Thoracic aorta (tissue), 2 donors: ENCODE results near the gene SLC36A1. TPM values are rescaled to one million over a fixed set of nuclear protein-coding genes. Genes with fewer than 3 reads are reported as not detected.

Experiments used
- ATAC-seq: fragments of 150-250 bp; one replicate; pipeline ENCODE4 v1.8.0; 2017; ENCODE audit warnings: low read depth; ENCODE audit not compliant: insufficient number of reproducible peaks, low FRiP score
- DNase-seq: peaks from one replicate; pipeline ENCODE4 v3.0.0-alpha.2; 2020; ENCODE audit warnings: low spot score
- H3K27ac ChIP-seq, 2 donors: fragments of 200-600 bp; sonication (generic); 1 replicate in 1 of 2; 2 replicates in 1 of 2; pipeline ENCODE4 v1.5.1; 2016; ENCODE audit warnings: mild to moderate bottlenecking in 2 of 2, moderate library complexity in 2 of 2
- H3K27me3 ChIP-seq: fragments of 200-600 bp; sonication (generic); replicated peaks from 2 replicates; pipeline ENCODE4 v1.6.0; 2016; ENCODE audit warnings: mild to moderate bottlenecking; ENCODE audit not compliant: insufficient read depth
- H3K36me3 ChIP-seq: fragments of 200-600 bp; sonication (generic); one replicate; pipeline ENCODE4 v1.5.1; 2016
- H3K4me1 ChIP-seq, 2 donors: fragments of 200-600 bp; sonication (generic); 1 replicate in 1 of 2; 2 replicates in 1 of 2; pipeline versions ENCODE4 v1.5.1 to v1.6.0; 2016; ENCODE audit warnings: low read depth in 2 of 2, mild to moderate bottlenecking in 1 of 2; ENCODE audit not compliant: control insufficient read depth in 1 of 2
- H3K4me3 ChIP-seq: fragments of 200-600 bp; sonication (generic); 2 replicates; pipeline ENCODE4 v1.5.1; 2016; ENCODE audit warnings: mild to moderate bottlenecking
- H3K9me3 ChIP-seq: fragments of 200-600 bp; sonication (generic); 2 replicates; pipeline ENCODE4 v1.5.1; 2016
- total RNA-seq, 2 donors: library from RNA; depleted of rRNA; stranded (reverse); fragments of >200 nt; gene quantifications; one replicate each; pipeline versions ENCODE4 v1.1.0 to v1.2.3, GENCODE V29; 2016
- TF ChIP-seq, protein P1 (sequence below): fragments of 200-600 bp; sonication (generic); IDR thresholded peaks from one replicate; pipeline ENCODE4 v1.5.1; 2019; ENCODE audit warnings: antibody characterized with exemption

Gene SLC36A1
- total RNA-seq, 2 donors from 2014 or later = 16.0 to 26.5 TPM

DNA sequence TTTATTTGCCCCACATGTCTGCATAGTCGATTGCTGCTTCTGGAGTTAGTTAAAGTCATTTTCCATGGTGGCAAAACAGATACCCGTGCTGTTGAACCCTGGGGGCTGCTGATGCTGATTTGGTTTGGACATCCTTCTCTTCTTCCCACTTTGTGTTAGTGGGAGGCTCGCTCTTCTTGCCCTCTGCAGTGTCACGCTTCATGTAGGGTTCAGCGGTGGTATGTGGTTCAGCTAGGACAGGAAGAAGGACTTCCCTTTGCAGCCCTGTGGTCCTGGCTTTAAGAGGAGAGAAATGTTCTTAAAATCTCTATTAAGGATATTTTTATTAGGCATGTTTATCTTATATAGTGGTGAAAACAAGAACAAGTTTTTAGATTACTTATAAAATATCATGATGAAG is 36.2 kb downstream of the SLC36A1 start:
- Histone ChIP-seq H3K4me1 (no peaks in the 10 kb centered on the region), H3K9me3 (no peaks in the 10 kb centered on the region), H3K4me3 (no peak overlapping the region), H3K27ac (no peak overlapping the region), H3K27me3 (no peaks in the 10 kb centered on the region), H3K36me3 (peaks cover 19% of the 10 kb centered on the region)
- ATAC-seq (no peak), DNase-seq (no peak)
- TF ChIP-seq, protein P1, sequence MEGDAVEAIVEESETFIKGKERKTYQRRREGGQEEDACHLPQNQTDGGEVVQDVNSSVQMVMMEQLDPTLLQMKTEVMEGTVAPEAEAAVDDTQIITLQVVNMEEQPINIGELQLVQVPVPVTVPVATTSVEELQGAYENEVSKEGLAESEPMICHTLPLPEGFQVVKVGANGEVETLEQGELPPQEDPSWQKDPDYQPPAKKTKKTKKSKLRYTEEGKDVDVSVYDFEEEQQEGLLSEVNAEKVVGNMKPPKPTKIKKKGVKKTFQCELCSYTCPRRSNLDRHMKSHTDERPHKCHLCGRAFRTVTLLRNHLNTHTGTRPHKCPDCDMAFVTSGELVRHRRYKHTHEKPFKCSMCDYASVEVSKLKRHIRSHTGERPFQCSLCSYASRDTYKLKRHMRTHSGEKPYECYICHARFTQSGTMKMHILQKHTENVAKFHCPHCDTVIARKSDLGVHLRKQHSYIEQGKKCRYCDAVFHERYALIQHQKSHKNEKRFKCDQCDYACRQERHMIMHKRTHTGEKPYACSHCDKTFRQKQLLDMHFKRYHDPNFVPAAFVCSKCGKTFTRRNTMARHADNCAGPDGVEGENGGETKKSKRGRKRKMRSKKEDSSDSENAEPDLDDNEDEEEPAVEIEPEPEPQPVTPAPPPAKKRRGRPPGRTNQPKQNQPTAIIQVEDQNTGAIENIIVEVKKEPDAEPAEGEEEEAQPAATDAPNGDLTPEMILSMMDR = no peak

DNA sequence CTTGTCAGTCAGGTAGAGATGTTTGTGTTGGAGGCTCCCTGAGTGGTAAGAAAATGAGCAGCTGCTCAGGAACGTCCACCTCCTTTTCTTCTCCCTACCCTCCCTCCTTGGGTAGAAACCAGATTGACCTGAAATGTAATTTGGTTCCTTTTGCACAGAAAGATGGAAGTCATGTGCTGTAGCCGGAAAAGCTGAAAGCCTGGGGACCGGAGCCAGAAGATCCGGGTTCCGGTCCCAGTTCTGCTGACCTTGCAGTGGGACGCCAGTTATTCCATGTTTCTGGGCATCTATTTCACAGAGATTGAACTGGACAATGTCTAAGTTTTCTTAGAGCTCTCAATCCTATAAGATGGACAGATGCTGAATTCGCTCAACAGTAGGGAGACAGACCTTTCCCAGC is 40.1 kb downstream of the SLC36A1 start:
- Histone ChIP-seq H3K36me3 (peaks cover 19% of the 10 kb centered on the region), H3K4me3 (no peak overlapping the region), H3K4me1 (no peaks in the 10 kb centered on the region), H3K9me3 (no peaks in the 10 kb centered on the region), H3K27ac (no peak overlapping the region), H3K27me3 (no peaks in the 10 kb centered on the region)
- TF ChIP-seq, protein P1 = no peak
- ATAC-seq (no peak), DNase-seq (no peak)

DNA sequence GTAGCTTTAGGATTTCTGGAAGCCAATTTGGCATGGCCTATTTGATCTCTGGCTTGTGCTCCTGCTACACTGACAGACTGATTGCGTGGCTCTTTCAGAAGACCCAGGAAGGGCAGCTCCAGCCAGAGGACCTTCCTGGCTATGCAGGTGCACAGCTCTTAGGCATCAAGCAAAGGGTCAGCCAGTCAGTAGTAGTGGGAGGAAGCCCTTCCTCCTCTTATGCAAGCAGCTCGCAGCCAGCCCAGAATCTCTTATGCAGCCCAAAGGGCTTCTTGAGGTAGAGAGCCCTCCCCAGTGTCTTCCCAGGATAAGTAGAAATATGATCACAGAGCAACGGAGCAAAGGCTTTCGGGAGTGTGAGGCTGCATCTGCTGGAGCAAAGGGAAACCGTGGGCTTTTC is 43.2 kb downstream of the SLC36A1 start:
- Histone ChIP-seq H3K27me3 (no peaks in the 10 kb centered on the region), H3K4me3 (no peak overlapping the region), H3K9me3 (no peaks in the 10 kb centered on the region), H3K4me1 (no peaks in the 10 kb centered on the region), H3K27ac (no peak overlapping the region), H3K36me3 (peaks cover 17% of the 10 kb centered on the region)
- DNase-seq (no peak), ATAC-seq (no peak)
- TF ChIP-seq, protein P1 = no peak

DNA sequence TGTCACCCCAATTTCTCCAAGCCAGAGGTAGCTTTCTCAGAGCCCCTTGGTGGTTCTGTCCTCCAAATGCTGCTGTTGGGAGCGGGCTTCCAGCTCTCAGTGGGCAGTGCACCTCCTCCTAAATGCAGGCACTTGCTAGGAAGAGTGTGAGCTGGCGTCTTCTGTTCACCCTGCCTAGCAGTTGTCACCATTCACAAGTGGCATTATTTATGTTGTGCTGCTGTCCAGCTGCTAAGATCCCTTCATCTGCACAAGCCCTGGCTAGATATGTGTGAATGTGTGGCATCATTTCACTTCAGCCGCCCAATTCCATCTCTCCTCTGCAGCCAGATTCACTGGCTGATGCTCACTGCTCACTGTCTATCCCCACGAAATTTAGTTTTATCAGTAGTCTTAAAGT is 43.7 kb downstream of the SLC36A1 start:
- no peak for DNase-seq
- ATAC-seq = no peak
- TF ChIP-seq, protein P1 = no peak
- Histone ChIP-seq H3K9me3 (no peaks in the 10 kb centered on the region), H3K27me3 (no peaks in the 10 kb centered on the region), H3K27ac (no peak overlapping the region), H3K36me3 (peaks cover 12% of the 10 kb centered on the region), H3K4me3 (no peak overlapping the region), H3K4me1 (no peaks in the 10 kb centered on the region)

DNA sequence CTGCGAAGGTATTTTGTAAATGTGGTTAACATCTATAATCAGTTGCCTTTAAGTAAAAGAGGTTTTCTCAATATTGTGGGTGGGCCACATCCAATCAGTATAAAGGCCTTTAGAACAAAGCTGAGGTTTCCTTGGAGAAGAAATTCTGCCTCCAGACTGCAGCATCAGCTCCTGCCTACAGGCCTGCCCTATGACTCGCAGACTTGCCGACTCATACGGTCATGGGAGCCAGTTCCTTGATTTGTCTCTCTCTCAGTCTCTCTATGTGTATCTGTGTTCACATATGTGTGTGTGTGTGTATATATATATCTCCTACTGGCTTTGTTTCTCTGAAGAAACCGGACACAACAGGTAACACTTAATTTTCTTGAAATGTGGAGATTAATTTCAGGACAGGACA is 45.3 kb downstream of the SLC36A1 start:
- H3K27ac ChIP-seq = no peak overlapping the region
- ATAC-seq (no peak), DNase-seq (no peak)
- TF ChIP-seq, protein P1 = no peak
- H3K4me3 ChIP-seq = no peak overlapping the region
- no peaks in the 10 kb centered on the region for H3K27me3 ChIP-seq
- H3K36me3 ChIP-seq = peaks cover 9% of the 10 kb centered on the region
- no peaks in the 10 kb centered on the region for H3K9me3 ChIP-seq
- H3K4me1 ChIP-seq = no peaks in the 10 kb centered on the region
